ENCODE measurements around the gene PMAIP1. TPM values are rescaled to one million over a fixed set of nuclear protein-coding genes. Genes with fewer than 3 reads are reported as not detected.
"Not testable (repeated sequence)": the region's sequence is repeated elsewhere in the genome, so short reads cannot be mapped to it uniquely, and the experiment has no call there.

The PMAIP1 gene
- total RNA-seq (326 TPM), polyA plus RNA-seq (10 to 100 TPM; 23.3 to 84.5 (median 52.6) TPM)

GRCh38 chr18:59899298-59900221, at the start of gene PMAIP1:
TSS of gene PMAIP1 (plus strand) at chr18:59899996. CDS start at chr18:59900178, 182 bp downstream.
- Mint-ChIP-seq H3K27me3 (peaks cover 4% of the 10 kb centered on the region), H3K9me3 (peaks cover 0 to 2% (median 0%) of the 10 kb centered on the region in 7 donors), H3K36me3 (peaks cover 8% of the 10 kb centered on the region), H3K4me1 (peaks cover 25 to 47% (median 34%) of the 10 kb centered on the region in 4 donors), H3K4me3 (peak within 1 kb of the TSS; percentile 98 to 99 (median 98)), H3K27ac (peak within 1 kb of the TSS; percentile 97 to 99 (median 98))
- Histone ChIP-seq H3K36me3 (ENCODE audit: control insufficient read depth, insufficient read depth, low read length) (no peaks in the 10 kb centered on the region), H3K9me3 (ENCODE audit: control insufficient read depth in 2 of 2, low read length in 2 of 2) (no peaks in the 10 kb centered on the region), H3K4me1 (ENCODE audit: control insufficient read depth, insufficient read depth, low read length, poor library complexity, severe bottlenecking) (peaks cover 42% of the 10 kb centered on the region), H3K27me3 (ENCODE audit: control insufficient read depth, insufficient read depth, low read length) (no peaks in the 10 kb centered on the region), H3K4me3 (ENCODE audit: low read depth, low read length) (peak within 1 kb of the TSS; percentile 100), H3K27ac (ENCODE audit: insufficient read depth, low read length, poor library complexity, severe bottlenecking) (peak within 1 kb of the TSS; percentile 95)
- ATAC-seq (ENCODE audit: low read depth in 2 of 2), result peak; percentile 84
- peak; percentile 82 to 90 (median 83) for DNase-seq

GRCh38 chr18:59851784-59852399, 47.9 kb upstream of the PMAIP1 start:
- H3K27me3 Mint-ChIP-seq, result no peaks in the 10 kb centered on the region
- H3K36me3 ChIP-seq (ENCODE audit: control insufficient read depth, insufficient read depth, low read length), result no peaks in the 10 kb centered on the region
- no peak overlapping the region for H3K4me3 Mint-ChIP-seq
- no peak overlapping the region for H3K4me3 ChIP-seq (ENCODE audit: low read depth, low read length)
- H3K4me1 ChIP-seq (ENCODE audit: control insufficient read depth, insufficient read depth, low read length, poor library complexity, severe bottlenecking), result peaks cover 4% of the 10 kb centered on the region
- no peaks in the 10 kb centered on the region for H3K9me3 ChIP-seq (ENCODE audit: control insufficient read depth in 2 of 2, low read length in 2 of 2)
- DNase-seq, result no peak
- peaks cover 0 to 18% (median 10%) of the 10 kb centered on the region in 4 donors for H3K4me1 Mint-ChIP-seq
- H3K27me3 ChIP-seq (ENCODE audit: control insufficient read depth, insufficient read depth, low read length), result no peaks in the 10 kb centered on the region
- H3K27ac ChIP-seq (ENCODE audit: insufficient read depth, low read length, poor library complexity, severe bottlenecking), result no peak overlapping the region
- H3K36me3 Mint-ChIP-seq, result no peaks in the 10 kb centered on the region
- H3K9me3 Mint-ChIP-seq, result no peaks in the 10 kb centered on the region
- ATAC-seq (ENCODE audit: low read depth in 2 of 2), result no peak
- no peak overlapping the region for H3K27ac Mint-ChIP-seq

DNA sequence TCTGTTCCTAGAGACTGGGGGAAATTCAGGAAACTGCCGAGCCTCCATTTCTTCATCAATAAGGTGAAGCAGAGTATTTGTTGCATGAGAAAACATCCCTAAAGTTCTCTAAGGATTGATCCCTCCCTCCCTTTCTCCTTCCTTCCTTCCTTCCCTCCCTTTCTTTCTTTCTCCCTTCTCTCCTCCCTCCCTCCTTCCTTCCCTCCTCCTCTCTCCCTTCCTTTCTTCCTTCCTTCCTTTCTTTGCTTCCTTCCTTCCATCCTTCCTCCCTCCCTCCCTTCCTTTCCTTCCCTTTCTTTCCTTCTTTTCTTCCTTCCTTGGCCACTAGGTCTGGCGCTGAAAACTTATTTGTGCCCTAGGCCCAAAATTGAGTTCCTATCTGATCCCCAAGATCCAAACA, 47.2 kb upstream of the PMAIP1 start:
- Mint-ChIP-seq H3K4me3 (no peak overlapping the region), H3K4me1 (peaks cover 0 to 11% (median 5%) of the 10 kb centered on the region in 4 donors), H3K9me3 (no peaks in the 10 kb centered on the region), H3K36me3 (no peaks in the 10 kb centered on the region), H3K27ac (no peak overlapping the region), H3K27me3 (no peaks in the 10 kb centered on the region)
- Histone ChIP-seq H3K36me3 (ENCODE audit: control insufficient read depth, insufficient read depth, low read length) (no peaks in the 10 kb centered on the region), H3K9me3 (ENCODE audit: control insufficient read depth in 2 of 2, low read length in 2 of 2) (no peaks in the 10 kb centered on the region), H3K4me1 (ENCODE audit: control insufficient read depth, insufficient read depth, low read length, poor library complexity, severe bottlenecking) (no peaks in the 10 kb centered on the region), H3K27me3 (ENCODE audit: control insufficient read depth, insufficient read depth, low read length) (no peaks in the 10 kb centered on the region), H3K27ac (ENCODE audit: insufficient read depth, low read length, poor library complexity, severe bottlenecking) (no peak overlapping the region), H3K4me3 (ENCODE audit: low read depth, low read length) (no peak overlapping the region)
- DNase-seq (no peak), ATAC-seq (ENCODE audit: low read depth in 2 of 2) (no peak)

GRCh38 chr18:59853380-59853779, 46.4 kb upstream of the PMAIP1 start:
- Histone ChIP-seq H3K4me3 (ENCODE audit: low read depth, low read length) (no peak overlapping the region), H3K27me3 (ENCODE audit: control insufficient read depth, insufficient read depth, low read length) (no peaks in the 10 kb centered on the region), H3K9me3 (ENCODE audit: control insufficient read depth in 2 of 2, low read length in 2 of 2) (no peaks in the 10 kb centered on the region), H3K27ac (ENCODE audit: insufficient read depth, low read length, poor library complexity, severe bottlenecking) (no peak overlapping the region), H3K4me1 (ENCODE audit: control insufficient read depth, insufficient read depth, low read length, poor library complexity, severe bottlenecking) (no peaks in the 10 kb centered on the region), H3K36me3 (ENCODE audit: control insufficient read depth, insufficient read depth, low read length) (no peaks in the 10 kb centered on the region)
- DNase-seq (no peak), ATAC-seq (ENCODE audit: low read depth in 2 of 2) (no peak)
- no peaks in the 10 kb centered on the region for H3K27me3 Mint-ChIP-seq
- H3K4me1 Mint-ChIP-seq, result peaks cover 0 to 5% (median 2%) of the 10 kb centered on the region in 4 donors
- no peak overlapping the region for H3K27ac Mint-ChIP-seq
- no peak overlapping the region for H3K4me3 Mint-ChIP-seq
- H3K9me3 Mint-ChIP-seq, result no peaks in the 10 kb centered on the region
- no peaks in the 10 kb centered on the region for H3K36me3 Mint-ChIP-seq

DNA sequence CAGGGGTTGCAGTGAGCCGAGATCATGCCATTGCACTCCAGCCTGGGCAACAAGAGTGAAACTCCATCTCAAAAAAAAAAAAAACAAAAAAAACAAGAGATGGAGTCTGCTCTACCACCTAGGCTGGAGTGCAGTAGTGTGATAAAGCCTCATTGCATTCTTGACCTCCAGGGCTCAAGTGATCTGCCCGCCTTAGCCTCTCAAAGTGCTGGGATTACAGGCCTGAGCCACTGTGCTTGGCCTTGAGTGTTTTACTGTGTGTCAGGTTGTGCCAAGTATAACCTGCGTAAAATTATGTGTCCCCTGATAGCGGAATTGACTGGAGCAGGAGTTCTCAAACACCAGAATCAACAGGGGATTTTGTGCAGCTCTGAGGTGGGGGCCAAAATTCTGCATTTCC, 45.8 kb upstream of the PMAIP1 start:
- H3K36me3 ChIP-seq (ENCODE audit: control insufficient read depth, insufficient read depth, low read length); H3K27me3 ChIP-seq (ENCODE audit: control insufficient read depth, insufficient read depth, low read length); H3K4me1 ChIP-seq (ENCODE audit: control insufficient read depth, insufficient read depth, low read length, poor library complexity, severe bottlenecking); H3K4me3 Mint-ChIP-seq; H3K9me3 ChIP-seq (ENCODE audit: control insufficient read depth in 2 of 2, low read length in 2 of 2); H3K4me3 ChIP-seq (ENCODE audit: low read depth, low read length); H3K36me3 Mint-ChIP-seq; H3K4me1 Mint-ChIP-seq; ATAC-seq (ENCODE audit: low read depth in 2 of 2); H3K27ac ChIP-seq (ENCODE audit: insufficient read depth, low read length, poor library complexity, severe bottlenecking); H3K9me3 Mint-ChIP-seq; DNase-seq; H3K27me3 Mint-ChIP-seq: not testable (repeated sequence)
- peak overlapping the region in 1 of 3 donors; percentile 32 for H3K27ac Mint-ChIP-seq

- Mint-ChIP-seq H3K36me3 (no peaks in the 10 kb centered on the region), H3K27ac (no peak overlapping the region), H3K27me3 (peaks cover 5% of the 10 kb centered on the region), H3K9me3 (no peaks in the 10 kb centered on the region), H3K4me3 (no peak overlapping the region), H3K4me1 (no peaks in the 10 kb centered on the region)
- no peaks in the 10 kb centered on the region for H3K36me3 ChIP-seq (ENCODE audit: control insufficient read depth, insufficient read depth, low read length)
- H3K4me3 ChIP-seq (ENCODE audit: low read depth, low read length), result no peak overlapping the region
- no peak for DNase-seq
- ATAC-seq (ENCODE audit: low read depth in 2 of 2), result no peak
- H3K4me1 ChIP-seq (ENCODE audit: control insufficient read depth, insufficient read depth, low read length, poor library complexity, severe bottlenecking), result no peaks in the 10 kb centered on the region
- no peaks in the 10 kb centered on the region for H3K9me3 ChIP-seq (ENCODE audit: control insufficient read depth in 2 of 2, low read length in 2 of 2)
- H3K27me3 ChIP-seq (ENCODE audit: control insufficient read depth, insufficient read depth, low read length), result no peaks in the 10 kb centered on the region
- no peak overlapping the region for H3K27ac ChIP-seq (ENCODE audit: insufficient read depth, low read length, poor library complexity, severe bottlenecking)
Observed at GRCh38 chr18:59861009-59861408, 38.8 kb upstream of the PMAIP1 start.

GRCh38 chr18:59861963-59862819, 37.6 kb upstream of the PMAIP1 start:
- H3K4me3 Mint-ChIP-seq, result no peak overlapping the region
- no peak for ATAC-seq (ENCODE audit: low read depth in 2 of 2)
- no peak for DNase-seq
- H3K27me3 ChIP-seq (ENCODE audit: control insufficient read depth, insufficient read depth, low read length), result no peaks in the 10 kb centered on the region
- H3K27me3 Mint-ChIP-seq, result peaks cover 10% of the 10 kb centered on the region
- no peaks in the 10 kb centered on the region for H3K36me3 Mint-ChIP-seq
- no peak overlapping the region for H3K27ac ChIP-seq (ENCODE audit: insufficient read depth, low read length, poor library complexity, severe bottlenecking)
- H3K4me1 Mint-ChIP-seq, result no peaks in the 10 kb centered on the region
- H3K4me3 ChIP-seq (ENCODE audit: low read depth, low read length), result no peak overlapping the region
- no peak overlapping the region for H3K27ac Mint-ChIP-seq
- H3K9me3 ChIP-seq (ENCODE audit: control insufficient read depth in 2 of 2, low read length in 2 of 2), result no peaks in the 10 kb centered on the region
- H3K36me3 ChIP-seq (ENCODE audit: control insufficient read depth, insufficient read depth, low read length), result no peaks in the 10 kb centered on the region
- no peaks in the 10 kb centered on the region for H3K9me3 Mint-ChIP-seq
- no peaks in the 10 kb centered on the region for H3K4me1 ChIP-seq (ENCODE audit: control insufficient read depth, insufficient read depth, low read length, poor library complexity, severe bottlenecking)

Data from CD4-positive, CD25-positive, alpha-beta regulatory T cell (primary cell).